ENCODE data around the gene HTR6.

HTR6 gene

GRCh38 chr1:19689856-19690255 lies 25.2 kb downstream of the HTR6 start:
- no peak for DNase-seq

DNA sequence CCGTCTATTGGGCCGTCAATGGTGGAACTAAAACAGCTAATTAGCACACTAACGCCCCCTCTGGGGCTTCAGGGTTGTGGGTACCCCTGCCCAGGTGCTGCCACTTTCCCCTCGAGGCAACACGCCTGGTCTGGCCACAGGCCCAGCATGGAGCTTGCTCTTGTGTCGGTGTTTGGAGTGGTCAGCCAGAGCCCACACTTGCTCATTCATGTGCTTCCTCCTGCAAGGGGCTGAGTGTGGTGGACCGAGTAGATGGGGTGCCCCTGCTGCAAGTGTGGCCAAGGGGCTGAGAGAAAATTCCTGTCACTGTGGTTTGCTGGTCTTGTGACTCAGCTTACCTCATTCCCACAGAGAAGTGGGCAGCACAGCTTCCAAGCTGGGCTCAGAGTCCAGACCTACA lies 25.7 kb downstream of the HTR6 start:
- no peak for DNase-seq

GRCh38 chr1:19694298-19694697 lies 29.6 kb downstream of the HTR6 start:
- no peak for DNase-seq

DNA sequence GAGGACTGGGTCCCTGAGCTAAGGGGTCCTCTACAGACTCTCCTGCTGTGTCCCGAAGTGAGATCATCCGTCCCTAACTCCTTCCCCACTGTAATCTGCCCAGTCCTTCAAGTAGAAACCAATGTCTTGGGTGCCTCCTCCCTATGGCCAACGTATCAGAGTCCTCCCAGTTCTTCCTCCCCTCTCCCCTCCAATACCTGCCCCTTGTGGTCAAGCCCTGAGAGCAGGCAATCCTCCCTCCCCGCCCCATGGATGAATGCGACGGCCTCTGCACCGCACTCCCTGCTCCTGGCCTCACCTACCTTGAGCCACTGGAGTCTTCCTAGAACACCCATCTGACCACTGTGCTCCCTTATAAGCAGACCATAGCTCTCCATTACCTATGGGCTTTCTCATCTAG lies 31.1 kb downstream of the HTR6 start:
- no peak for DNase-seq

DNA sequence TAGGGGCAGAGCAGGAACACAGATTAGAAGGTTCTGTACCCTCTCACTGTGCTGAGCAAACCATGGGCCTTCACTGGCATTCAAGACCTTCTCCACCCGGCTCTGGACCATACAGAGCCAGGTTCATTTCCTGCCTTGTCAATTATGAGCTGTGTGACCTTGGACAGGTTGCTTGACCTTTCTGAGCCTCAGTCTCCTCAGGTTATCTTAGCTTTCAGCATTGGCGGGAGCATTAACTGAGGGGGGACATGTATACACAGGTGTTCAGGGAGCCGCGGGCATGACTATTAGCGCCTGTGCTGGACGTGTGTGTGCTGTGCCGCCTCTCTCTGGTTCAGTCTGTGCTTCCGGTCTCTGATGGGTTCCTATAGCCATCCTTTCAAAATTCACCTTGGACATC lies 32.1 kb downstream of the HTR6 start:
- no peak for DNase-seq

GRCh38 chr1:19698181-19698580 lies 33.5 kb downstream of the HTR6 start:
- no peak for DNase-seq

DNA sequence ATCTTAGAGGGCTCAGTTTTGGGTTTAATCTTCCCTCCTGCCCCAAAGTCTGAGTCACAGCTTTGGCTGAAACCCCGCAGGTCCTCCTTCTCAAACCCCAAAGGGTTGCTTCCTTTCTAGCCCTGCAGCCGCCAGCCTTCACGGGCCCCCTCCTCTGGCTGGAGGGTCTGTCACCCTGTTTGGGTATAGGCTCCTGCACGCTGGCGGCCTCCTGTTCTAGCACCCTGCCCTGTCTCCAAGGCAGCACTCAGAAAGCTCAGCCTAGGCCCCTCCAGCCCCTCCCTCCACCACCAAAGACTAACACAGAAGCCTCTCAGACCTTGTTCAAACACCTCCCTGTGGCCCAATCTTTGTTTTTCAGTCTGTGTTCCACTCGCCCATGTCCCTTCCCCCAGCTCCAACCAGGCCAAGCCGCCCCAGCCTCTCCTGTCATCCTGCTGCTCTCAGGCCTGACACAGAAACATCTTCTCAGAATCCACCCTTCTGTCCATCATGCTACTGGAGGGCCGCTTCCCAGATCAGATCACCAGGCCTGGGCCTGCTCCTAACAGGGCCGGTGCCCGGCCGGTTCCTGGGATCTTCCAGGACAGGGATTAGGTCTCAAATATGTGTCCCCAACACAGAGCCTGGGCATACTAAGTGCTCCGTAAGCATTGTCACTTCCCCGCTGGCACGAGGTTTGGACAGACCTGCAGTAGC lies 35.6 kb downstream of the HTR6 start:
- DNase-seq = no peak

GRCh38 chr1:19703280-19703679 lies 38.6 kb downstream of the HTR6 start:
- no peak for DNase-seq

GRCh38 chr1:19704247-19705113 lies 39.8 kb downstream of the HTR6 start:
- DNase-seq = peak; percentile 75

DNA sequence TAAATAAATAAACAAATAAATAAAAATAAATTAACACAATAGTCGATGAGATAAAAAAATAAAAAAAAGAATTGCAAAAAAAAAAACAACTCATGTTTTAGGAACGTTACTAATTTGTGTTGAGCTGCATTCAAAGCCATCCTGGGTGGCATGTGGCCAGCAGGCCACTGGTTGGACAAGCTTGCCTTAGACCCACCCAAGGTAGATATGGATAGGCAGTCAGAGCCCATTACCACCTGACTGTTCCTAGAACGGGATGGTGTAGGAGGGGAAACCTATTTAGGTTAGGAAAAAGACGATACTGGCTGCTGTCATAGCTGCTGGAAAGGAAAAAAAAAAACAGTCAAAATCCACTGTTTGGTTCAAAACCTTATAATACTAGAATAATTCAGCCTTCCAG lies 40.8 kb downstream of the HTR6 start:
- no peak for DNase-seq

DNA sequence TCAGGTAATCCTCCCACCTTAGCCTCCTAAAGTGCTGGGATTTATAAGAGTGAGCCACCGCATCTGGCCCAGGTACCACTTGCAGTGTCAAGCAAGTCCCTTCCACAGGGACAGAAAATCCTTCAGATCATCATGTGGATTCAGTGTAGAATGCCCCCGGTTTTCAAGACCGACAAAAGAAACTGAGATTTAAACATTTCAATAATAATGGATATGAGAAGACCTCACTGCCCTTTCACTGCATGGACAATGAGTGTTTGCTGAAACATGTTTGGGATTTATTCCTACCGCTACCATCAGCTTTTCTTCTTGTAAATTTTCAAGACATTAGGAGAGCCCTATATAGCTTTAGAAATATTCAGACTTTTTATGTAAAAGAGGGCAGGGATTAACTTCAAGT lies 41.5 kb downstream of the HTR6 start:
- DNase-seq = no peak

- no peak for DNase-seq
Observed at GRCh38 chr1:19708567-19709110, 44.0 kb downstream of the HTR6 start.

GRCh38 chr1:19709260-19709793 lies 44.7 kb downstream of the HTR6 start:
- DNase-seq = no peak

DNA sequence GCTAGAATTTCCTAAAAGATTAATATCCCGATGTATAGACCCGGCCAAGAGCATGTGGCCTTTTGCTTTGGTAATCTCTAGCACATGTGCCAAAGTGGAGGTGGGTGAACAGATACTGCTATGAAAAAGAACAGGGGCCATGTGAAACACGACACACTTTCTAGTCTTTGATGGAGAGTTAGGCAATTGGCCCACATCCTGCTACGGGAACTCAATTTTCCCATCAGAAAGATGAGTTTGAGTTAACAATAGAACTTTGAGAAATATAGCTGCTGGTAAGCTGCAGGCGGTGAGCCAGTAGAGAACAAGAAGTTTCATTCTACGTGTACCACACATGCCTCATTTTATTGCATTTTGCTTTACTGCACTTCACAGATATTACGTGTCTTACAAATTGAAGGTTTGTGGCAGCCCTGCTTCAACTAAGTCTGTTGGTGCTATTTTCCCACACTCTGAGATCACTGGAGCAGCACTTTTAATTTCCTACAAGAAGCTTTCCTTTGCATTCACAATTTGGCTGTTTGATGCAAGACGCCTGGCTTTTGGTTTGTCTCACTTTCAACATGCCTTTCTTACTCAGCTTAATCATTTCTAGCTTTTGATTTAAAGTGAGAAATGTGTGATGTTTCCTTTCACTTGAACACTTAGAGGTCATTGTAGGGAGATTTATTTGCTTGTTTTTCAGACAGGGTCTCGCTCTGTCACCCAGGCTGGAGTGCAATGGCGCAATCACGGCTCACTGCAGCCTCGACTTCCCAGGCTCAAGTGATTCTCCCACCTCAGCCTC lies 46.3 kb downstream of the HTR6 start:
- no peak for DNase-seq

DNA sequence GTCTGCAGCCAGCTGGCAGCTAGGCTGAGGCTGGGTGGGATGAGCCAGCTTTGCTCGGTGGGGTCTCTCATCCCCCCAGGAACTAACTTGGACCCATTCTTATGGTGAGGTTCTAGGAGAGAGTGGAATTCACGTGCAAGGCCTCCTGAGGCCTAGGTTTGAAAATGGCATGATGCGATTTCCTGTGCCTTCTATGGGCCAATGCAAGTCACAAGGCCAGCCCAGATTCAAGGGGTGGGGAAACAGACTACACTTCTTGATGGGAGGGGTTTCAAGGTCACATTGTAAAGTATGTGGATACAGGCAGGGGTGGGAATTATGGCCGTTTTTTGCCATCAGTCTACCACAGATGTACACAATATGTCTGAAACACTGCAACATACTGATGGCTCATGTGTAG lies 48.3 kb downstream of the HTR6 start:
- DNase-seq = no peak

GRCh38 chr1:19715334-19716203 lies 50.9 kb downstream of the HTR6 start:
- peak; percentile 86 for DNase-seq

- no peak for DNase-seq
Observed at GRCh38 chr1:19717467-19717866, 52.8 kb downstream of the HTR6 start.

DNA sequence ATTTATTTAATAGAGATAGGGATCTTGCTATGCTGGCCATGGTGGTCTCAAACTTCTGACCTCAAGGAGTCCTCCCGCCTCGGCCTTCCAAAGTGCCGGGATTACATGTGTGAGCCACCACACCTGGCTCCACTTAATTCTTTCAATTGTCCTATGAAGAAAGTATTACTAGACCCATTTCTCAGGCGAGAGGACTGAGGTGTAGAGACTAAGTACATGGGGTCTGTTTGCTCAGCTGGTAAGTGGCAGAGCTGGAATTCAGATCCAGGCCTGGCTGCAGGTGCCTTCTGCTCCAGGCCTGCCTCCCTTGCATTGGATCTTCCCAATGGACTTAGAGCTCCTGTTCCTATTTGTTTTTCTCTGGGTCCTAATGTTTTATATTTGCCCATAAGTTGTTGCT lies 55.5 kb downstream of the HTR6 start:
- DNase-seq = no peak

GRCh38 chr1:19720973-19721372 lies 56.3 kb downstream of the HTR6 start:
- DNase-seq = no peak

DNA sequence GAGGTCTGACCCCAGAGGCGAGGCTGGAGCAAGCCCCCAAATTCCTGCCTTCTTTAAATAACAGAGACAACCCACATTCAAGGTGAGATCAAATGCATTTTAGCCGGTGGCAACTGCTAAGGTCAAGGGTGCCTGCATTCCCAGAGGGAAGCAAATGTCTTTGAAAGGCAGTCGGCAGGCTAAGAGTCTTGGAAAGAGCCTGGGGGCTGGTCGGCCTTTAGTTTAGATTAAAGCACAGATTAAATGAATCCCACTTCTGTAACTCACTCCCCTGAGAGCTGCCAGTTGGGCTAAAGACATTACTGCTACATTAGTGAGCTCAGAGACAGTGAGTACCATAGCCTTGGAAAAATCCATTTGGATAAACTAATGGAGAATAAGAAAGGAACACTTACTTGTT lies 59.2 kb downstream of the HTR6 start:
- no peak for DNase-seq

DNA sequence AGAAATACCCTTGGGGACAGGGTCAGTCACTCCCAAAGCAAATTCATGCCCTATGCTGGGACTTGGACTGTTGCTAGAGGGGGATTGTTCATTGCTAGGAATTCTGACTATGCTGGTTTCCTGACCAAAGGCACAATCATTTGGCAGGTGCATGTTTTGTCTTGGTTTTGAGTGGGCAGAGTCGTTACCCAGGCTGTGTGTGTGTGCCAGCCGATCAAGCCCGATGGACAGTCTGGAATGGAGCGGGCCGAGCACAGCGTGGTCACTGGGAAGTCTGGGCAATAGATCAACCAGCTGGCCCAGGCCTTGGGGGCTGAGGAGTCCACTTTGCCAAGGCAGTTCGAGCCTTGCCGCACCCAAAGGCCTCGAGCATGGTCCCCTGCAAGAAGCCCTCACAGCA lies 60.9 kb downstream of the HTR6 start:
- no peak for DNase-seq

Measured in CD4-positive, alpha-beta T cell treated with Interleukin-17A for 4 hours (primary cell).